Hepatocyte (in vitro differentiated cells): Measurements from ENCODE around the gene RPL41. TPM values are rescaled to one million over a fixed set of nuclear protein-coding genes. Genes with fewer than 3 reads are reported as not detected.

Experiments used
- DNase-seq: peaks from one replicate; pipeline ENCODE4 v3.0.0-alpha.2; 2016; ENCODE audit warnings: low spot score
- H2AFZ ChIP-seq: fragments of 200-600 bp; sonication (generic); 2 replicates; pipeline ENCODE4 v1.6.0; 2016; ENCODE audit warnings: antibody characterized with exemption, mild to moderate bottlenecking
- H3K27ac ChIP-seq: fragments of 200-600 bp; sonication (generic); 2 replicates; pipeline ENCODE4 v1.5.1; 2016; ENCODE audit warnings: mild to moderate bottlenecking
- H3K27me3 ChIP-seq: fragments of 200-600 bp; sonication (generic); 2 replicates; pipeline ENCODE4 v1.6.1; 2016
- H3K36me3 ChIP-seq: fragments of 200-600 bp; sonication (generic); replicated peaks from 2 replicates; pipeline ENCODE4 v1.5.1; 2016; ENCODE audit warnings: low read depth; ENCODE audit not compliant: insufficient read depth
- H3K4me1 ChIP-seq: fragments of 200-600 bp; sonication (generic); 2 replicates; pipeline ENCODE4 v1.5.1; 2016; ENCODE audit warnings: mild to moderate bottlenecking, moderate library complexity; ENCODE audit not compliant: insufficient read depth
- H3K4me2 ChIP-seq: fragments of 200-600 bp; sonication (generic); 2 replicates; pipeline ENCODE4 v1.6.0; 2016
- H3K4me3 ChIP-seq: fragments of 200-600 bp; sonication (generic); 2 replicates; pipeline ENCODE4 v1.5.1; 2016; ENCODE audit warnings: mild to moderate bottlenecking
- H3K79me2 ChIP-seq: fragments of 200-600 bp; sonication (generic); 2 replicates; pipeline ENCODE4 v1.6.0; 2017; ENCODE audit warnings: mild to moderate bottlenecking
- H3K9me2 ChIP-seq: fragments of 200-600 bp; sonication (generic); replicated peaks from 2 replicates; pipeline ENCODE4 v1.6.0; 2017; ENCODE audit warnings: mild to moderate bottlenecking; ENCODE audit not compliant: insufficient read depth
- H3K9me3 ChIP-seq: fragments of 200-600 bp; sonication (generic); 2 replicates; pipeline ENCODE4 v1.5.1; 2016; ENCODE audit warnings: low read depth, mild to moderate bottlenecking
- H4K20me1 ChIP-seq: fragments of 200-600 bp; sonication (generic); 2 replicates; pipeline ENCODE4 v1.6.0; 2016; ENCODE audit warnings: mild to moderate bottlenecking; ENCODE audit not compliant: insufficient read depth, poor library complexity, severe bottlenecking
- CTCF ChIP-seq: fragments of 200-600 bp; sonication (generic); IDR thresholded peaks from 2 replicates; pipeline ENCODE4 v1.5.1; 2016; ENCODE audit warnings: antibody characterized with exemption, mild to moderate bottlenecking; ENCODE audit not compliant: poor library complexity
- EZH2 ChIP-seq: fragments of 200-600 bp; sonication (generic); IDR thresholded peaks from 2 replicates; pipeline ENCODE4 v1.6.1; 2016; ENCODE audit warnings: antibody characterized with exemption, mild to moderate bottlenecking, borderline replicate concordance
- EZH2phosphoT487 ChIP-seq: fragments of 200-600 bp; sonication (generic); IDR thresholded peaks from one replicate; pipeline ENCODE4 v1.6.1; 2018; ENCODE audit warnings: antibody characterized with exemption, mild to moderate bottlenecking, low read depth, moderate library complexity; ENCODE audit not compliant: unreplicated experiment, severe bottlenecking
- WGBS: methylation state at CpG from one replicate; pipeline ENCODE4 v1.1.6; 2016; ENCODE audit warnings: low lambda C conversion rate; ENCODE audit errors: missing lambda C conversion rate; 5-methylcytosine and 5-hydroxymethylcytosine counted together
- polyA plus RNA-seq: library from polyadenylated mRNA; unstranded; fragments of >200 nt; fragmentation: Nextera tagmentation; extraction: Ambion mirVana; gene quantifications from 2 replicates; pipeline ENCODE4 v1.2.1, GENCODE V29; 2016
- total RNA-seq: library from RNA; depleted of rRNA; stranded (reverse); fragments of >200 nt; gene quantifications from 2 replicates; pipeline ENCODE4 v1.2.3, GENCODE V29; 2014

The RPL41 gene
- total and polyA plus RNA-seq, 2 experiments from 2014 or later: 2,240 to 2,801 TPM

- no peaks in the 10 kb centered on the region for H3K36me3 ChIP-seq
- H3K4me2 ChIP-seq: no peak overlapping the region
- WGBS: 96% methylated on average over 4 of the region's 4 CpGs
- DNase-seq: no peak
- TF ChIP-seq CTCF: no peak
- no peak for TF ChIP-seq EZH2
- no peak for TF ChIP-seq EZH2phosphoT487
- no peaks in the 10 kb centered on the region for H4K20me1 ChIP-seq
- H3K79me2 ChIP-seq: peaks cover 1% of the 10 kb centered on the region
- H3K27me3 ChIP-seq: no peaks in the 10 kb centered on the region
- no peaks in the 10 kb centered on the region for H3K9me3 ChIP-seq
- H3K4me1 ChIP-seq: peaks cover 4% of the 10 kb centered on the region
- no peak overlapping the region for H2AFZ ChIP-seq
- no peaks in the 10 kb centered on the region for H3K9me2 ChIP-seq
- H3K27ac ChIP-seq: no peak overlapping the region
- no peak overlapping the region for H3K4me3 ChIP-seq
Measured at GRCh38 chr12:56099787-56100186, 16.6 kb upstream of the RPL41 start.

- DNase-seq: no peak
Measured at GRCh38 chr12:56101045-56101444, 15.4 kb upstream of the RPL41 start.

GRCh38 chr12:56102683-56103065 is 13.8 kb upstream of the RPL41 start:
- Histone ChIP-seq H3K4me3 (no peak overlapping the region), H3K27ac (peak overlapping the region; percentile 55), H3K4me1 (peaks cover 12% of the 10 kb centered on the region), H3K27me3 (no peaks in the 10 kb centered on the region), H3K36me3 (no peaks in the 10 kb centered on the region), H2AFZ (no peak overlapping the region), H3K79me2 (peaks cover 30% of the 10 kb centered on the region), H3K4me2 (no peak overlapping the region), H4K20me1 (peaks cover 6% of the 10 kb centered on the region), H3K9me3 (no peaks in the 10 kb centered on the region), H3K9me2 (no peaks in the 10 kb centered on the region)
- WGBS: 86% methylated on average over 1 of the region's 1 CpG
- DNase-seq: no peak
- no peak for TF ChIP-seq CTCF
- TF ChIP-seq EZH2phosphoT487: no peak
- TF ChIP-seq EZH2: no peak

More at GRCh38 chr12:56101045-56101444, 15.4 kb upstream of the RPL41 start:
- H3K36me3 ChIP-seq: no peaks in the 10 kb centered on the region
- no peak overlapping the region for H2AFZ ChIP-seq
- peaks cover 6% of the 10 kb centered on the region for H4K20me1 ChIP-seq
- H3K9me2 ChIP-seq: no peaks in the 10 kb centered on the region
- TF ChIP-seq CTCF: no peak
- TF ChIP-seq EZH2: no peak
- no peak for TF ChIP-seq EZH2phosphoT487
- H3K4me2 ChIP-seq: no peak overlapping the region
- peaks cover 12% of the 10 kb centered on the region for H3K4me1 ChIP-seq
- no peaks in the 10 kb centered on the region for H3K27me3 ChIP-seq
- no peak overlapping the region for H3K27ac ChIP-seq
- 95% methylated on average over 14 of the region's 14 CpGs for WGBS
- H3K79me2 ChIP-seq: peaks cover 14% of the 10 kb centered on the region
- H3K4me3 ChIP-seq: no peak overlapping the region
- no peaks in the 10 kb centered on the region for H3K9me3 ChIP-seq
